ENCODE data around the gene PDZD11.

The PDZD11 gene

DNA sequence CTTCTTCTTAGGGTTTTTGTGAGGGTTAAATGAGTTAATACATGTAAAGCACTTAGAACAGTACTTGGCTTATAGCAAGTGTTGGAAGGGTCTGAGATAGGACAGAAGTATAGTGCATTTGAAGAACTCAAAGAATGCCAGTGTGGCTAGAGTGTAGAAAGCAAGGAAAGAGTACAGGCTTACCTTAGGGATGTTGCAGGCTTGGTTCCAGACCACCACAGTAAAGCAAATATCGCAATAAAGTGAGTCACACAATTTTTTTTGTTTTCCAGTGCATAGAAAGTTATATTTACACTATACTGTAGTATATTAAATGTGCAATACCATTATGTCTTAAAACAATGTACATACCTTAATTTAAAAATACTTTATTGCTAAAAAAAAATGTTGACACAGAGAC lies 41.4 kb upstream of the PDZD11 start (continued):
- TF ChIP-seq ZNF626 (tag by site-specific recombination; IDR thresholded peaks at IDR 0.05) = no peak
- TF ChIP-seq ZNF121 (tag by site-specific recombination; IDR thresholded peaks at IDR 0.05) = no peak
- no peak for TF ChIP-seq REPIN1 (tag by site-specific recombination; IDR thresholded peaks at IDR 0.05; ENCODE audit: low read depth)
- no peak for TF ChIP-seq SP7 (tag by site-specific recombination; IDR thresholded peaks at IDR 0.05)
- TF ChIP-seq, protein P1, sequence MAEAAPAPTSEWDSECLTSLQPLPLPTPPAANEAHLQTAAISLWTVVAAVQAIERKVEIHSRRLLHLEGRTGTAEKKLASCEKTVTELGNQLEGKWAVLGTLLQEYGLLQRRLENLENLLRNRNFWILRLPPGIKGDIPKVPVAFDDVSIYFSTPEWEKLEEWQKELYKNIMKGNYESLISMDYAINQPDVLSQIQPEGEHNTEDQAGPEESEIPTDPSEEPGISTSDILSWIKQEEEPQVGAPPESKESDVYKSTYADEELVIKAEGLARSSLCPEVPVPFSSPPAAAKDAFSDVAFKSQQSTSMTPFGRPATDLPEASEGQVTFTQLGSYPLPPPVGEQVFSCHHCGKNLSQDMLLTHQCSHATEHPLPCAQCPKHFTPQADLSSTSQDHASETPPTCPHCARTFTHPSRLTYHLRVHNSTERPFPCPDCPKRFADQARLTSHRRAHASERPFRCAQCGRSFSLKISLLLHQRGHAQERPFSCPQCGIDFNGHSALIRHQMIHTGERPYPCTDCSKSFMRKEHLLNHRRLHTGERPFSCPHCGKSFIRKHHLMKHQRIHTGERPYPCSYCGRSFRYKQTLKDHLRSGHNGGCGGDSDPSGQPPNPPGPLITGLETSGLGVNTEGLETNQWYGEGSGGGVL (tag by site-specific recombination; IDR thresholded peaks at IDR 0.05) = no peak
- no peak for TF ChIP-seq ZNF623 (tag by site-specific recombination; IDR thresholded peaks at IDR 0.05)

DNA sequence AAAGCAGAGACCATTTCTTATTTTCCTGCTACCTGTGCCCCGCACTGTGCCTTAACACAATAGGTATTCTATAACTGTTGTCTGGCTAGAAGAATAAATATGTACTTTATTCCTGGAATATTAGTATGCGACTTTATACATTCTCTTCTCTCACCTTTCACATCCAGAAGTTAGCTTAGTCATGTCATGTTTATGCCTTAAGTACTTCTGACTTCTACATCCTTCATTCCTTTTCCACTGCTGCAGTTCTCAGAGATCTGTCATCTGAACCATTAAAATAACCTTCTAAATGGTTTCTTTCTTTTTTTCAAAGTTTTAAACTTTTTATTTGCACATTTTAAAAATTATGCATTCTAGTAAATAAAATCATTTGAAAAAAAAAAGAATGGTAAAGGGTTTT lies 34.6 kb upstream of the PDZD11 start:
- CTCF ChIA-PET = interaction anchor here (0.6 to 1.3 kb wide), 3 partner anchors 19 to 740 kb away, joined by 3 to 4 read pairs (median 4); no protein-coding TSS in a partner anchor
- Histone ChIP-seq H3K27ac (ENCODE audit: extremely low read depth, low read depth, low read length) (no peak overlapping the region), H3K4me1 (ENCODE audit: control insufficient read depth, insufficient read depth, low read length) (no peaks in the 10 kb centered on the region), H3K9me3 (ENCODE audit: control insufficient read depth, insufficient read depth, low read depth, low read length) (no peaks in the 10 kb centered on the region), H3K36me3 (ENCODE audit: control insufficient read depth in 2 of 2, insufficient read depth in 1 of 2, low read length in 2 of 2) (peaks cover 15 to 16% of the 10 kb centered on the region in 2 experiments; a peak in 2 of 3 replicates), H3K4me3 (ENCODE audit: low read depth, low read length) (no peak overlapping the region)
- POLR2A ChIA-PET = no interaction called here
- no peak for TF ChIP-seq GFI1B (tag by site-specific recombination; IDR thresholded peaks at IDR 0.05)
- TF ChIP-seq, protein P2, sequence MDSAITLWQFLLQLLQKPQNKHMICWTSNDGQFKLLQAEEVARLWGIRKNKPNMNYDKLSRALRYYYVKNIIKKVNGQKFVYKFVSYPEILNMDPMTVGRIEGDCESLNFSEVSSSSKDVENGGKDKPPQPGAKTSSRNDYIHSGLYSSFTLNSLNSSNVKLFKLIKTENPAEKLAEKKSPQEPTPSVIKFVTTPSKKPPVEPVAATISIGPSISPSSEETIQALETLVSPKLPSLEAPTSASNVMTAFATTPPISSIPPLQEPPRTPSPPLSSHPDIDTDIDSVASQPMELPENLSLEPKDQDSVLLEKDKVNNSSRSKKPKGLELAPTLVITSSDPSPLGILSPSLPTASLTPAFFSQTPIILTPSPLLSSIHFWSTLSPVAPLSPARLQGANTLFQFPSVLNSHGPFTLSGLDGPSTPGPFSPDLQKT (IDR thresholded peaks at IDR 0.05; ENCODE audit: borderline replicate concordance, low read depth, low read length) = no peak
- TF ChIP-seq ZSCAN23 (tag by site-specific recombination; IDR thresholded peaks at IDR 0.05) = no peak
- TF ChIP-seq ZNF473 (tag by site-specific recombination; IDR thresholded peaks at IDR 0.05) = no peak
- no peak for TF ChIP-seq ZFP69B (tag by site-specific recombination; IDR thresholded peaks at IDR 0.05)
- no peak for TF ChIP-seq ZNF792 (tag by site-specific recombination; IDR thresholded peaks at IDR 0.05)
- TF ChIP-seq ZFP3 (tag by site-specific recombination; IDR thresholded peaks at IDR 0.05; ENCODE audit: low read depth) = no peak
- no peak for TF ChIP-seq ZNF768 (tag by site-specific recombination; IDR thresholded peaks at IDR 0.05)
- no peak for TF ChIP-seq REPIN1 (tag by site-specific recombination; IDR thresholded peaks at IDR 0.05; ENCODE audit: low read depth)
- TF ChIP-seq IKZF3 (tag by site-specific recombination; IDR thresholded peaks at IDR 0.05) = no peak
- TF ChIP-seq ZBTB7A (tag by site-specific recombination; IDR thresholded peaks at IDR 0.05; ENCODE audit: low read depth) = no peak
- no peak for TF ChIP-seq ZNF561 (tag by site-specific recombination; IDR thresholded peaks at IDR 0.05; ENCODE audit: borderline replicate concordance)
- TF ChIP-seq ZNF610 (tag by site-specific recombination; IDR thresholded peaks at IDR 0.05; ENCODE audit: borderline replicate concordance) = no peak
- TF ChIP-seq MEIS1 (CRISPR knock-in tag; IDR thresholded peaks at IDR 0.05; ENCODE audit: borderline replicate concordance) = no peak
- no peak for TF ChIP-seq ZNF514 (tag by site-specific recombination; IDR thresholded peaks at IDR 0.05)
- TF ChIP-seq, protein P3, sequence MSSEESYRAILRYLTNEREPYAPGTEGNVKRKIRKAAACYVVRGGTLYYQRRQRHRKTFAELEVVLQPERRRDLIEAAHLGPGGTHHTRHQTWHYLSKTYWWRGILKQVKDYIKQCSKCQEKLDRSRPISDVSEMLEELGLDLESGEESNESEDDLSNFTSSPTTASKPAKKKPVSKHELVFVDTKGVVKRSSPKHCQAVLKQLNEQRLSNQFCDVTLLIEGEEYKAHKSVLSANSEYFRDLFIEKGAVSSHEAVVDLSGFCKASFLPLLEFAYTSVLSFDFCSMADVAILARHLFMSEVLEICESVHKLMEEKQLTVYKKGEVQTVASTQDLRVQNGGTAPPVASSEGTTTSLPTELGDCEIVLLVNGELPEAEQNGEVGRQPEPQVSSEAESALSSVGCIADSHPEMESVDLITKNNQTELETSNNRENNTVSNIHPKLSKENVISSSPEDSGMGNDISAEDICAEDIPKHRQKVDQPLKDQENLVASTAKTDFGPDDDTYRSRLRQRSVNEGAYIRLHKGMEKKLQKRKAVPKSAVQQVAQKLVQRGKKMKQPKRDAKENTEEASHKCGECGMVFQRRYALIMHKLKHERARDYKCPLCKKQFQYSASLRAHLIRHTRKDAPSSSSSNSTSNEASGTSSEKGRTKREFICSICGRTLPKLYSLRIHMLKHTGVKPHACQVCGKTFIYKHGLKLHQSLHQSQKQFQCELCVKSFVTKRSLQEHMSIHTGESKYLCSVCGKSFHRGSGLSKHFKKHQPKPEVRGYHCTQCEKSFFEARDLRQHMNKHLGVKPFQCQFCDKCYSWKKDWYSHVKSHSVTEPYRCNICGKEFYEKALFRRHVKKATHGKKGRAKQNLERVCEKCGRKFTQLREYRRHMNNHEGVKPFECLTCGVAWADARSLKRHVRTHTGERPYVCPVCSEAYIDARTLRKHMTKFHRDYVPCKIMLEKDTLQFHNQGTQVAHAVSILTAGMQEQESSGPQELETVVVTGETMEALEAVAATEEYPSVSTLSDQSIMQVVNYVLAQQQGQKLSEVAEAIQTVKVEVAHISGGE (tag by site-specific recombination; conservative IDR thresholded peaks at IDR 0.05; ENCODE audit: low read depth) = no peak
- TF ChIP-seq KLF8 (tag by site-specific recombination; IDR thresholded peaks at IDR 0.05) = no peak
